Neural cell (in vitro differentiated cells): ENCODE measurements around the gene POLD1. TPM values are rescaled to one million over a fixed set of nuclear protein-coding genes. Genes with fewer than 3 reads are reported as not detected.

ENCODE experiments used
- H2AFZ ChIP-seq: fragments of 200-600, 300-800 bp; sonication (generic), shearing (Covaris generic); 2 replicates; pipeline ENCODE4 v1.6.0; 2014; ENCODE audit warnings: low read depth, mild to moderate bottlenecking, antibody characterized with exemption, low read length, moderate library complexity
- H3F3A ChIP-seq: fragments of 200-600 bp; shearing (Covaris generic); 2 replicates; pipeline ENCODE4 v1.6.1; 2016; ENCODE audit warnings: mild to moderate bottlenecking, moderate library complexity, mixed read lengths, antibody characterized with exemption, low read length; ENCODE audit not compliant: insufficient read depth, poor library complexity, severe bottlenecking
- H3K27ac ChIP-seq: fragments of 200-600, 300-800 bp; sonication (generic), shearing (Covaris generic); 2 replicates; pipeline ENCODE4 v1.5.1; 2014; ENCODE audit warnings: mild to moderate bottlenecking, low read length, moderate library complexity
- H3K27me3 ChIP-seq: fragments of 300-800, 200-600 bp; sonication (generic), shearing (Covaris generic); 2 replicates; pipeline ENCODE4 v1.6.0; 2014; ENCODE audit warnings: mild to moderate bottlenecking, low read depth, low read length, moderate library complexity; ENCODE audit not compliant: insufficient read depth
- H3K36me3 ChIP-seq: fragments of 300-800, 200-600 bp; sonication (generic), shearing (Covaris generic); 2 replicates; pipeline ENCODE4 v1.5.1; 2014; ENCODE audit warnings: mild to moderate bottlenecking, antibody characterized with exemption, low read length, moderate library complexity; ENCODE audit not compliant: insufficient read depth
- H3K4me2 ChIP-seq: fragments of 300-800, 200-600 bp; sonication (generic), shearing (Covaris generic); 2 replicates; pipeline ENCODE4 v1.6.0; 2014; ENCODE audit warnings: mild to moderate bottlenecking, low read length
- H3K4me3 ChIP-seq: fragments of 300-800, 200-600 bp; sonication (generic), shearing (Covaris generic); 2 replicates; pipeline ENCODE4 v1.5.1; 2014; ENCODE audit warnings: mild to moderate bottlenecking, low read length, moderate library complexity
- H3K79me2 ChIP-seq: fragments of 200-600 bp; shearing (Covaris generic); replicated peaks from 2 replicates; pipeline ENCODE4 v1.6.0; 2014; ENCODE audit warnings: mild to moderate bottlenecking, low read length, moderate library complexity; ENCODE audit not compliant: insufficient read depth
- H3K9ac ChIP-seq: fragments of 300-800, 200-600 bp; sonication (generic), shearing (Covaris generic); 2 replicates; pipeline ENCODE4 v1.6.1; 2016; ENCODE audit warnings: mild to moderate bottlenecking, low read length, mixed read lengths
- H3K9me2 ChIP-seq: fragments of 200-600 bp; shearing (Covaris generic); 2 replicates; pipeline ENCODE4 v1.6.1; 2016; ENCODE audit warnings: mild to moderate bottlenecking, low read length, mixed read lengths; ENCODE audit not compliant: insufficient read depth
- H3K9me3 ChIP-seq: fragments of 200-600, 300-800 bp; sonication (generic), shearing (Covaris generic); 2 replicates; pipeline ENCODE4 v1.6.1; 2016; ENCODE audit warnings: mild to moderate bottlenecking, mixed run types, low read length, moderate library complexity, mixed read lengths
- H4K20me1 ChIP-seq: fragments of 200-600 bp; shearing (Covaris generic); 2 replicates; pipeline ENCODE4 v1.6.1; 2016; ENCODE audit warnings: mild to moderate bottlenecking, mixed run types; ENCODE audit not compliant: insufficient read depth
- CTCF ChIP-seq: fragments of 450-650 bp; IDR thresholded peaks from 2 replicates; pipeline ENCODE4 v1.5.1; 2014; ENCODE audit warnings: antibody characterized with exemption, mild to moderate bottlenecking, moderate library complexity; ENCODE audit not compliant: poor library complexity, severe bottlenecking
- EP300 ChIP-seq: fragments of 450-650 bp; conservative IDR thresholded peaks from 2 replicates; pipeline ENCODE4 v1.6.1; 2014; ENCODE audit warnings: antibody characterized with exemption, mild to moderate bottlenecking, moderate library complexity; ENCODE audit not compliant: poor library complexity, severe bottlenecking
- EZH2 ChIP-seq: fragments of 200-600, 300-800 bp; shearing (Covaris generic), sonication (generic); IDR thresholded peaks from 2 replicates; pipeline ENCODE4 v1.6.1; 2014; ENCODE audit warnings: antibody characterized with exemption, low read length, borderline replicate concordance, mild to moderate bottlenecking; ENCODE audit not compliant: insufficient read depth, poor library complexity, severe bottlenecking
- MXI1 ChIP-seq: fragments of 450-650 bp; conservative IDR thresholded peaks from 2 replicates; pipeline ENCODE4 v1.6.1; 2014; ENCODE audit warnings: antibody characterized with exemption, mild to moderate bottlenecking; ENCODE audit not compliant: poor library complexity, severe bottlenecking
- POLR2AphosphoS5 ChIP-seq: IDR thresholded peaks from 2 replicates; pipeline ENCODE4 v1.6.1; 2012
- RAD21 ChIP-seq: fragments of 450-650 bp; conservative IDR thresholded peaks from 2 replicates; pipeline ENCODE4 v1.6.1; 2014; ENCODE audit warnings: antibody characterized with exemption, mild to moderate bottlenecking, moderate library complexity
- REST ChIP-seq: IDR thresholded peaks from 2 replicates; pipeline ENCODE4 v1.6.1; 2012; ENCODE audit warnings: borderline replicate concordance
- SMC3 ChIP-seq: fragments of 450-650 bp; conservative IDR thresholded peaks from 2 replicates; pipeline ENCODE4 v1.6.1; 2014; ENCODE audit warnings: antibody characterized with exemption, mild to moderate bottlenecking, moderate library complexity; ENCODE audit not compliant: poor library complexity
- TAF1 ChIP-seq: IDR thresholded peaks from 2 replicates; pipeline ENCODE4 v1.6.1; 2012; ENCODE audit warnings: low read depth
- polyA plus RNA-seq: library from polyadenylated mRNA; depleted of rRNA; stranded (reverse); fragments of >200 nt; gene quantifications from 2 replicates; pipeline ENCODE4 v1.2.3, GENCODE V29; 2014

The POLD1 gene
- polyA plus RNA-seq, 1 donor from 2014 or later, result 13.1 TPM

GRCh38 chr19:50453243-50453642 lies 69.1 kb downstream of the POLD1 start:
- Histone ChIP-seq H3K4me3 (no peak overlapping the region), H3K9me3 (no peaks in the 10 kb centered on the region), H3K79me2 (no peaks in the 10 kb centered on the region), H3F3A (no peaks in the 10 kb centered on the region), H2AFZ (no peak overlapping the region), H4K20me1 (no peaks in the 10 kb centered on the region), H3K9me2 (no peaks in the 10 kb centered on the region), H3K4me2 (no peak overlapping the region), H3K27ac (no peak overlapping the region), H3K36me3 (no peaks in the 10 kb centered on the region), H3K9ac (no peak overlapping the region), H3K27me3 (no peaks in the 10 kb centered on the region)
- no peak for TF ChIP-seq CTCF
- no peak for TF ChIP-seq RAD21
- TF ChIP-seq POLR2AphosphoS5, result no peak
- no peak for TF ChIP-seq TAF1
- TF ChIP-seq SMC3, result no peak
- no peak for TF ChIP-seq EZH2

- TF ChIP-seq CTCF (no peak), REST (no peak), MXI1 (no peak), POLR2AphosphoS5 (no peak), TAF1 (no peak), SMC3 (no peak), RAD21 (no peak), EZH2 (no peak), EP300 (no peak)
- no peaks in the 10 kb centered on the region for H3K27me3 ChIP-seq
- H3K36me3 ChIP-seq, result no peaks in the 10 kb centered on the region
- H3K9me2 ChIP-seq, result no peaks in the 10 kb centered on the region
- no peaks in the 10 kb centered on the region for H4K20me1 ChIP-seq
- no peak overlapping the region for H2AFZ ChIP-seq
- H3K9ac ChIP-seq, result no peak overlapping the region
- no peak overlapping the region for H3K4me3 ChIP-seq
- no peak overlapping the region for H3K27ac ChIP-seq
- no peaks in the 10 kb centered on the region for H3K79me2 ChIP-seq
- H3F3A ChIP-seq, result no peaks in the 10 kb centered on the region
- no peak overlapping the region for H3K4me2 ChIP-seq
- H3K9me3 ChIP-seq, result no peaks in the 10 kb centered on the region
These were observed 71.8 kb downstream of the POLD1 start for GRCh38 chr19:50455992-50456391.
